ENCODE data around the gene KNL1. TPM values are rescaled to one million over a fixed set of nuclear protein-coding genes. Genes with fewer than 3 reads are reported as not detected.

KNL1 gene
- total RNA-seq, 1 donor from 2014 or later: 6.2 TPM

DNA sequence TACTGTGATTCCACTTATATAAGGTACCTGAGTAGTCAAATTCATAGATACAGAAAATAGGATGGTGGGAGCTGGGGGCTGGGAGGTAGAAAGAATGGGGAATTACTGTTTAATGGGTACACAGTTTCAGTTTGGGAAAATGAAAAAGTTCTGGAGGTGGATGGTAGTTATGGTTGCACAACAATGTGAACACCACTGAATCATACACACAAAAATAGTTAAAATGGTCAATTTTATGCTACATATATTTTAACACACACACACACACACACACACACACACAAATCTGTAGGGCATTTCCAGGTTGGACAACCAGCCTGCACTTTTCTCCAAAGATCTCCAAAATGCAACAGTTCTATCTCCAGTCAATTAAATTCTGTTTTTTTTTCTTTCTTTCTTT lies 30.6 kb upstream of the KNL1 start:
- TF ChIP-seq, protein P1, sequence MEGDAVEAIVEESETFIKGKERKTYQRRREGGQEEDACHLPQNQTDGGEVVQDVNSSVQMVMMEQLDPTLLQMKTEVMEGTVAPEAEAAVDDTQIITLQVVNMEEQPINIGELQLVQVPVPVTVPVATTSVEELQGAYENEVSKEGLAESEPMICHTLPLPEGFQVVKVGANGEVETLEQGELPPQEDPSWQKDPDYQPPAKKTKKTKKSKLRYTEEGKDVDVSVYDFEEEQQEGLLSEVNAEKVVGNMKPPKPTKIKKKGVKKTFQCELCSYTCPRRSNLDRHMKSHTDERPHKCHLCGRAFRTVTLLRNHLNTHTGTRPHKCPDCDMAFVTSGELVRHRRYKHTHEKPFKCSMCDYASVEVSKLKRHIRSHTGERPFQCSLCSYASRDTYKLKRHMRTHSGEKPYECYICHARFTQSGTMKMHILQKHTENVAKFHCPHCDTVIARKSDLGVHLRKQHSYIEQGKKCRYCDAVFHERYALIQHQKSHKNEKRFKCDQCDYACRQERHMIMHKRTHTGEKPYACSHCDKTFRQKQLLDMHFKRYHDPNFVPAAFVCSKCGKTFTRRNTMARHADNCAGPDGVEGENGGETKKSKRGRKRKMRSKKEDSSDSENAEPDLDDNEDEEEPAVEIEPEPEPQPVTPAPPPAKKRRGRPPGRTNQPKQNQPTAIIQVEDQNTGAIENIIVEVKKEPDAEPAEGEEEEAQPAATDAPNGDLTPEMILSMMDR (IDR thresholded peaks at IDR 0.05): no peak
- H3K4me1 Mint-ChIP-seq (ENCODE audit: unreplicated experiment): peaks cover 17% of the 10 kb centered on the region
- H3K9me3 Mint-ChIP-seq (ENCODE audit: unreplicated experiment): no peaks in the 10 kb centered on the region
- no peaks in the 10 kb centered on the region for H3K27me3 Mint-ChIP-seq (ENCODE audit: unreplicated experiment)
- peak overlapping the region; percentile 95 for H3K27ac Mint-ChIP-seq (ENCODE audit: unreplicated experiment)
- DNase-seq (ENCODE audit: extremely low spot score, unreplicated experiment): no peak
- peak overlapping the region; percentile 44 for H3K4me3 Mint-ChIP-seq (ENCODE audit: unreplicated experiment)
- peaks cover 9% of the 10 kb centered on the region for H3K36me3 Mint-ChIP-seq (ENCODE audit: unreplicated experiment)

DNA sequence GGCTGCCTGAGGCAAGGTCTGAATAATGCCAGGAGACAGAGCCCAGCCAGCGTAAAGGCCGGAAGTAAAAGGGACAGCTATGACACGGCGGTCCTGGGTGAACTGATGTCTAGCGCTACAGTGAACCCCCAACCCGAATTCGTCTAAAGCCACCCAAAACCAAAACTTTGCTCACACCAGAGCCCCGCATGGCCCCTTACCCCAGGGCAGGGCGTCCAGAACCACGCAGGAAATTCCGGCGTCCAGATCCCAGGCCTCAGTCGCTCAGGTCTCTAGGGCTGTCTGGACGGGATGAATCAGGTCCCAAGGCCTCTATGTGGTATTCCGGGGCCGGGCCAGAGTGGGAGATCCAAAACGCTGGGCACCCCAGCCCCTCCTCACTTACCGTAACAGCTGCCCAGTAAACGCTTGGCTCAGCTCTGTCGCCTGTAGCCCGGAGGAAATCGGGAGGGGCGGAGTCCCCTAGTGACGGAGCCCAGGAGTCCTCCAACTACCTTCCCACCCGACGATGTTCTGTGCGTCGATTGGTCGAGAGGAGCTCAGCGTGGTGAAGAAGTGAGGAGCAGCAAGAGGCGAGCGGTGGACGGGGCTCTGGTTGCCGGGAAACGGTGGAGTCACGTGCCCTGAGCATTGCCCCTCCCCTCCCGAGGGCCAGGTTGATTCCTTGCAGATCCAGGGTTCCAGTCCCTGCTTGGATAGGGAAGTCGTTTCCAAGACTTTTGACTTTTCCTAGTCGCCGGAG lies 29.3 kb upstream of the KNL1 start, which contains the start of gene CCDC32:
Gene CCDC32, minus strand, starts transcription at position 452 of the 742 bp plus-strand sequence. CDS start 2,027 bp downstream, outside the sequence.
- TF ChIP-seq, protein P1 (IDR thresholded peaks at IDR 0.05): no peak
- peak within 1 kb of the TSS; percentile 90 for H3K4me3 Mint-ChIP-seq (ENCODE audit: unreplicated experiment)
- no peaks in the 10 kb centered on the region for H3K9me3 Mint-ChIP-seq (ENCODE audit: unreplicated experiment)
- no peaks in the 10 kb centered on the region for H3K27me3 Mint-ChIP-seq (ENCODE audit: unreplicated experiment)
- peaks cover 25% of the 10 kb centered on the region for H3K4me1 Mint-ChIP-seq (ENCODE audit: unreplicated experiment)
- H3K27ac Mint-ChIP-seq (ENCODE audit: unreplicated experiment): peak within 1 kb of the TSS; percentile 95
- peak; percentile 98 for DNase-seq (ENCODE audit: extremely low spot score, unreplicated experiment)
- H3K36me3 Mint-ChIP-seq (ENCODE audit: unreplicated experiment): peaks cover 9% of the 10 kb centered on the region

DNA sequence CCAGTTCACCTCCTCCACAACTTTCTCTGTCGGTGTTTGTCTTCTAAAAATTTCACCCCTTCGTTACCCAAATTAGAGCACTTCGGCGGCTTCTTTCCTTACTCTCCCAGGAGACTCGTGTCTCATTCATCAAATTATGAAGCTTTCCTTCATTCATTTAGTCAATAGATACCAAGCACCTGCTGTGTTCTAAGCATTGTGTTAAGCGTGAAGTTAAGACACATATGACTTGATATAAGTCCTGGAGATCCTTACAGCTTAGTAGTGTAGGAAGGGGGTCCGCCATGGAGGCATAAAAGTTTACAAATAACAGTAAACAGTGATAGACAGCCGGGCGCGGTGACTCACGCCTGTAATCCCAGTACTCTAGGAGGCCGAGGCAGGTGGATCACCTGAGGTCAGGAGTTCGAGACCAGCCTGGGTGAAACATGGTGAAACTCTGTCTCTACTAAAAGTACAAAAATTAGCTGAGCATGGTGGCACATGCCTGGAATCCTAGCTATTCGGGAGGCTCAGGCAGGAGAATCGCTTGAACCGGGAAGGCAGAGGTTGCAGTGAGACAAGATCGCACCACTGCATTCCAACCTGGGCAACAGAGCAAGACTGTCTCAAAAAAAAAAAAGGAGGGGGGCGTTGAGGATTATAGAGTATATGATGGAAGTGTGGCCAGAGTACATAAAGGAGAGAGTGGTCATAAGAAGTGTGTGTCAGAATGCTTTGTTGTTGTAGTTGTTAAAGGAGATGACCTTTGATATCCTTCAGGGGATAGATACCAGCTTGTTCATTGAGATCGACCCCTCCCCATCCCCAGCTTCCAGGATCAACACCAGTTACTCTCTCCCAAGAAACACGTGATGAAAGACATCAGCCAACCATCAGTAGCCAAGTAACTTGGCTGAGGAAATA lies 28.5 kb upstream of the KNL1 start:
- no peaks in the 10 kb centered on the region for H3K27me3 Mint-ChIP-seq (ENCODE audit: unreplicated experiment)
- peak overlapping the region; percentile 95 for H3K27ac Mint-ChIP-seq (ENCODE audit: unreplicated experiment)
- H3K36me3 Mint-ChIP-seq (ENCODE audit: unreplicated experiment): peaks cover 4% of the 10 kb centered on the region
- H3K4me1 Mint-ChIP-seq (ENCODE audit: unreplicated experiment): peaks cover 31% of the 10 kb centered on the region
- DNase-seq (ENCODE audit: extremely low spot score, unreplicated experiment): no peak
- TF ChIP-seq, protein P1 (IDR thresholded peaks at IDR 0.05): no peak
- H3K9me3 Mint-ChIP-seq (ENCODE audit: unreplicated experiment): no peaks in the 10 kb centered on the region
- H3K4me3 Mint-ChIP-seq (ENCODE audit: unreplicated experiment): peak overlapping the region; percentile 90

DNA sequence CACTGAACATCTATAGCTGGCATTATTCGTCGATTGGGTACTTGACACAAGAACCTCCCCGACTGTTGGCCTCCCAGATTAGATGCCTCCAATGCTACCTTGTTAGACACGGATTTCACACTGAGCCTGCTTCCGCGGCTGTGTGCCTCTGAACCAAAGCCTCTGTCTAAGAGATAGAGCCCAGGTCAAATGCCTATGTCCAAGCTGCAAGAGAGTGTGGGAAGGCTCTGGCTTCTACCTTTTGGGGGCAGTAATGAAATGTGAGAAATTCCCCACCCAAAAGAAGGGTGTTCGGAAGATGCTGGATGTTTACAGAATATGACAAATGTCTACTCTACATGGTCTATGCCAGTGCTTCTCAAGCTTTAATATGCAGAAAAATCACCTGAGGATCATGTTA lies 26.9 kb upstream of the KNL1 start:
- H3K27me3 Mint-ChIP-seq (ENCODE audit: unreplicated experiment): no peaks in the 10 kb centered on the region
- no peak for DNase-seq (ENCODE audit: extremely low spot score, unreplicated experiment)
- peaks cover 33% of the 10 kb centered on the region for H3K4me1 Mint-ChIP-seq (ENCODE audit: unreplicated experiment)
- no peak overlapping the region for H3K4me3 Mint-ChIP-seq (ENCODE audit: unreplicated experiment)
- no peaks in the 10 kb centered on the region for H3K9me3 Mint-ChIP-seq (ENCODE audit: unreplicated experiment)
- H3K36me3 Mint-ChIP-seq (ENCODE audit: unreplicated experiment): no peaks in the 10 kb centered on the region
- TF ChIP-seq, protein P1 (IDR thresholded peaks at IDR 0.05): peak; percentile 20
- H3K27ac Mint-ChIP-seq (ENCODE audit: unreplicated experiment): no peak overlapping the region

Data from osteocyte (in vitro differentiated cells).